ENCODE results near the gene TTC21A. TPM values are rescaled to one million over a fixed set of nuclear protein-coding genes. Genes with fewer than 3 reads are reported as not detected.

The TTC21A gene
- total and polyA plus RNA-seq, 2 experiments from 2014 or later: 1.8 to 2.0 TPM

GRCh38 chr3:39104961-39105686, 2.4 kb upstream of the TTC21A start:
- Histone ChIP-seq H3K27me3 (ENCODE audit: insufficient read depth) (no peaks in the 10 kb centered on the region), H3K4me2 (no peak overlapping the region), H3K36me3 (ENCODE audit: insufficient read depth) (no peaks in the 10 kb centered on the region), H3K9me2 (ENCODE audit: insufficient read depth) (no peaks in the 10 kb centered on the region), H3K4me3 (no peak overlapping the region), H3K27ac (ENCODE audit: low read depth) (no peak overlapping the region), H3F3A (replicated peaks; ENCODE audit: low read depth) (no peaks in the 10 kb centered on the region), H4K20me1 (replicated peaks; ENCODE audit: insufficient read depth) (peaks cover 12% of the 10 kb centered on the region), H3K4me1 (ENCODE audit: insufficient read depth) (no peaks in the 10 kb centered on the region), H3K79me2 (replicated peaks; ENCODE audit: insufficient read depth) (peaks cover 9% of the 10 kb centered on the region), H2AFZ (no peak overlapping the region)
- Mint-ChIP-seq H3K27me3 (ENCODE audit: insufficient read depth, low read depth, poor library complexity) (peaks cover 10% of the 10 kb centered on the region), H3K4me3 (peak overlapping the region; percentile 94; the same call in 1 of the 3 replicates), H3K9me3 (no peaks in the 10 kb centered on the region; the same call in 2 of the 3 replicates), H3K4me1 (peaks cover 33% of the 10 kb centered on the region), H3K36me3 (ENCODE audit: low read depth) (no peaks in the 10 kb centered on the region; the same call in 1 of the 3 replicates), H3K27ac (no peak overlapping the region)
- ATAC-seq (no peak), DNase-seq (ENCODE audit: low spot score) (no peak)
- TF ChIP-seq ZNF462 (CRISPR knock-in tag; IDR thresholded peaks at IDR 0.05) (no peak), CTCF (conservative IDR thresholded peaks at IDR 0.05; ENCODE audit: low read depth in 2 of 2) (no peak), JUNB (IDR thresholded peaks at IDR 0.05; ENCODE audit: unreplicated experiment) (no peak), ZNF114 (CRISPR knock-in tag; IDR thresholded peaks at IDR 0.05) (no peak)

Data from GM23338 (cell line).